WERI-Rb-1 (cell line): ENCODE measurements around the gene NOMO2.
"Not testable (repeated sequence)": the region's sequence is repeated elsewhere in the genome, so short reads cannot be mapped to it uniquely, and the experiment has no call there.

ENCODE experiments used
- DNase-seq: peaks from one replicate; pipeline ENCODE4 v3.0.0-alpha.2; 2020
- H3K27ac ChIP-seq: fragments of 250-450 bp; sonication (Bioruptor Pico); 2 replicates; pipeline ENCODE4 v1.5.1; 2020; ENCODE audit warnings: mild to moderate bottlenecking, moderate library complexity
- H3K27me3 ChIP-seq: fragments of 250-450 bp; sonication (Bioruptor Pico); 2 replicates; pipeline ENCODE4 v1.5.1; 2021; ENCODE audit warnings: mild to moderate bottlenecking, low read depth, moderate library complexity; ENCODE audit not compliant: insufficient read depth, severe bottlenecking
- H3K36me3 ChIP-seq: fragments of 250-450 bp; sonication (Bioruptor Pico); 2 replicates; pipeline ENCODE4 v1.5.1; 2020; ENCODE audit warnings: mild to moderate bottlenecking, moderate library complexity
- H3K4me3 ChIP-seq: 2 replicates; pipeline ENCODE4 v1.5.1; 2011; ENCODE audit warnings: low read depth, mild to moderate bottlenecking, control low read depth, low read length
- H3K9me3 ChIP-seq: fragments of 250-450 bp; sonication (Bioruptor Pico); 2 replicates; pipeline ENCODE4 v1.5.1; 2021; ENCODE audit warnings: mild to moderate bottlenecking, moderate library complexity; ENCODE audit not compliant: severe bottlenecking
- CTCF ChIP-seq: IDR thresholded peaks from 2 replicates; pipeline ENCODE4 v1.5.1; 2011; ENCODE audit warnings: low read depth, mild to moderate bottlenecking, control low read depth, inconsistent platforms, low read length

NOMO2 gene

GRCh38 chr16:18589806-18590205 lies 27.9 kb upstream of the NOMO2 start:
- not testable (repeated sequence) for H3K27me3 ChIP-seq, H3K4me3 ChIP-seq, H3K9me3 ChIP-seq, DNase-seq, H3K36me3 ChIP-seq, H3K27ac ChIP-seq

- H3K36me3 ChIP-seq, H3K4me3 ChIP-seq, H3K27ac ChIP-seq, DNase-seq, H3K27me3 ChIP-seq, H3K9me3 ChIP-seq: not testable (repeated sequence)
Observed at GRCh38 chr16:18586560-18587540, 25.0 kb upstream of the NOMO2 start.

- H3K27me3 ChIP-seq, H3K4me3 ChIP-seq, DNase-seq, H3K36me3 ChIP-seq, H3K27ac ChIP-seq, H3K9me3 ChIP-seq: not testable (repeated sequence)
Observed at GRCh38 chr16:18585789-18586188, 23.9 kb upstream of the NOMO2 start.

- DNase-seq = no peak
- no peak for TF ChIP-seq CTCF
Observed at GRCh38 chr16:18582902-18583301, 21.0 kb upstream of the NOMO2 start.

GRCh38 chr16:18580396-18580795 lies 18.5 kb upstream of the NOMO2 start:
- not testable (repeated sequence) for H3K4me3 ChIP-seq

More at GRCh38 chr16:18582902-18583301, 21.0 kb upstream of the NOMO2 start:
- Histone ChIP-seq H3K27ac (no peak overlapping the region), H3K36me3 (no peaks in the 10 kb centered on the region), H3K9me3 (no peaks in the 10 kb centered on the region), H3K27me3 (no peaks in the 10 kb centered on the region), H3K4me3 (no peak overlapping the region)

GRCh38 chr16:18579261-18579660 lies 17.4 kb upstream of the NOMO2 start:
- not testable (repeated sequence) for H3K27ac ChIP-seq, DNase-seq, H3K9me3 ChIP-seq, H3K36me3 ChIP-seq, H3K27me3 ChIP-seq, H3K4me3 ChIP-seq

More at GRCh38 chr16:18580396-18580795, 18.5 kb upstream of the NOMO2 start:
- not testable (repeated sequence) for H3K9me3 ChIP-seq, H3K27ac ChIP-seq, H3K36me3 ChIP-seq, DNase-seq, H3K27me3 ChIP-seq

- not testable (repeated sequence) for H3K4me3 ChIP-seq, H3K27me3 ChIP-seq, H3K27ac ChIP-seq, H3K9me3 ChIP-seq, H3K36me3 ChIP-seq, DNase-seq
Observed at GRCh38 chr16:18577942-18578341, 16.0 kb upstream of the NOMO2 start.

GRCh38 chr16:18575945-18576344 lies 14.0 kb upstream of the NOMO2 start:
- H3K36me3 ChIP-seq, H3K27ac ChIP-seq, DNase-seq, H3K4me3 ChIP-seq, H3K9me3 ChIP-seq, H3K27me3 ChIP-seq: not testable (repeated sequence)

GRCh38 chr16:18575298-18575917 lies 13.5 kb upstream of the NOMO2 start:
- H3K9me3 ChIP-seq, H3K27me3 ChIP-seq, H3K27ac ChIP-seq, H3K4me3 ChIP-seq, H3K36me3 ChIP-seq, DNase-seq: not testable (repeated sequence)

GRCh38 chr16:18573887-18574286 lies 12.0 kb upstream of the NOMO2 start:
- not testable (repeated sequence) for H3K27me3 ChIP-seq, H3K27ac ChIP-seq, DNase-seq, H3K9me3 ChIP-seq, H3K36me3 ChIP-seq, H3K4me3 ChIP-seq

- H3K9me3 ChIP-seq, DNase-seq: not testable (repeated sequence)
Observed at GRCh38 chr16:18572973-18573372, 11.1 kb upstream of the NOMO2 start.

GRCh38 chr16:18571307-18571850 lies 9.5 kb upstream of the NOMO2 start:
- not testable (repeated sequence) for DNase-seq, H3K27ac ChIP-seq, H3K9me3 ChIP-seq, H3K27me3 ChIP-seq, H3K36me3 ChIP-seq
- peak overlapping the region; percentile 39 for H3K4me3 ChIP-seq

More at GRCh38 chr16:18572973-18573372, 11.1 kb upstream of the NOMO2 start:
- H3K27me3 ChIP-seq, H3K27ac ChIP-seq, H3K4me3 ChIP-seq, H3K36me3 ChIP-seq: not testable (repeated sequence)

- not testable (repeated sequence) for H3K9me3 ChIP-seq, H3K4me3 ChIP-seq, H3K27me3 ChIP-seq, H3K27ac ChIP-seq, H3K36me3 ChIP-seq, DNase-seq
Observed at GRCh38 chr16:18570529-18571306, 8.8 kb upstream of the NOMO2 start.
